HG02981 (cell line): Measurements from ENCODE around the gene PACS2.

Experiments used
- ATAC-seq: cut with Tn5 transposase; IDR thresholded peaks from one replicate; pipeline ENCODE4 v1.9.1; 2021; ENCODE audit warnings: mild to moderate bottlenecking, moderate library complexity; ENCODE audit not compliant: unreplicated experiment

The PACS2 gene

GRCh38 chr14:105384041-105384557 lies 69.6 kb downstream of the PACS2 start:
- ATAC-seq: no peak

GRCh38 chr14:105384605-105385321 lies 70.2 kb downstream of the PACS2 start:
- ATAC-seq: no peak

GRCh38 chr14:105385322-105385637 lies 70.7 kb downstream of the PACS2 start:
- ATAC-seq: no peak

- ATAC-seq: no peak
Observed at GRCh38 chr14:105385698-105386365, 71.3 kb downstream of the PACS2 start.

GRCh38 chr14:105386581-105387529 lies 72.3 kb downstream of the PACS2 start:
- no peak for ATAC-seq

- no peak for ATAC-seq
Observed at GRCh38 chr14:105387530-105387922, 73.0 kb downstream of the PACS2 start.

GRCh38 chr14:105388110-105388951 lies 73.8 kb downstream of the PACS2 start:
- no peak for ATAC-seq

GRCh38 chr14:105388976-105389375 lies 74.4 kb downstream of the PACS2 start:
- no peak for ATAC-seq

- no peak for ATAC-seq
Observed at GRCh38 chr14:105389534-105389933, 75.0 kb downstream of the PACS2 start.

- no peak for ATAC-seq
Observed at GRCh38 chr14:105389976-105390848, 75.7 kb downstream of the PACS2 start.

- no peak for ATAC-seq
Observed at GRCh38 chr14:105390849-105391500, 76.4 kb downstream of the PACS2 start.

- ATAC-seq: no peak
Observed at GRCh38 chr14:105391541-105391940, 77.0 kb downstream of the PACS2 start.

- no peak for ATAC-seq
Observed at GRCh38 chr14:105392131-105393090, 77.9 kb downstream of the PACS2 start.

GRCh38 chr14:105393151-105393550 lies 78.6 kb downstream of the PACS2 start:
- ATAC-seq: no peak

- no peak for ATAC-seq
Observed at GRCh38 chr14:105394714-105395537, 80.4 kb downstream of the PACS2 start.

GRCh38 chr14:105395538-105395854 lies 80.9 kb downstream of the PACS2 start:
- no peak for ATAC-seq

- ATAC-seq: no peak
Observed at GRCh38 chr14:105397350-105397931, 82.9 kb downstream of the PACS2 start.
